Measurements from ENCODE around the gene SERPINB7.

- TF ChIP-seq CTCF (conservative IDR thresholded peaks at IDR 0.05; ENCODE audit: low read depth, low read length) (no peak), EZH2 (IDR thresholded peaks at IDR 0.05; ENCODE audit: low read length, unreplicated experiment) (no peak)
Measured at GRCh38 chr18:63749489-63749888, 25.7 kb upstream of the SERPINB7 start.
